ENCODE measurements around the gene ARHGEF4. TPM values are rescaled to one million over a fixed set of nuclear protein-coding genes. Genes with fewer than 3 reads are reported as not detected.

Gene ARHGEF4
- total and polyA plus RNA-seq, 10 of the 15 experiments (the other 5 are each of a cell fraction or from before 2014, with no cell fraction given), result 0.02 to 0.24 (median 0.16) TPM; not detected in 6

GRCh38 chr2:130832296-130832940 lies 4.3 kb upstream of the ARHGEF4 start (continued):
- TF ChIP-seq ASH2L (IDR thresholded peaks at IDR 0.05; ENCODE audit: borderline replicate concordance, low read depth) (no peak), TARDBP (IDR thresholded peaks at IDR 0.05; ENCODE audit: borderline replicate concordance) (no peak), SMAD5 (IDR thresholded peaks at IDR 0.05; ENCODE audit: low read depth) (no peak), ZNF274 (IDR thresholded peaks at IDR 0.05; ENCODE audit: insufficient read depth, insufficient read length) (no peak)
- TF ChIP-seq, protein P1, sequence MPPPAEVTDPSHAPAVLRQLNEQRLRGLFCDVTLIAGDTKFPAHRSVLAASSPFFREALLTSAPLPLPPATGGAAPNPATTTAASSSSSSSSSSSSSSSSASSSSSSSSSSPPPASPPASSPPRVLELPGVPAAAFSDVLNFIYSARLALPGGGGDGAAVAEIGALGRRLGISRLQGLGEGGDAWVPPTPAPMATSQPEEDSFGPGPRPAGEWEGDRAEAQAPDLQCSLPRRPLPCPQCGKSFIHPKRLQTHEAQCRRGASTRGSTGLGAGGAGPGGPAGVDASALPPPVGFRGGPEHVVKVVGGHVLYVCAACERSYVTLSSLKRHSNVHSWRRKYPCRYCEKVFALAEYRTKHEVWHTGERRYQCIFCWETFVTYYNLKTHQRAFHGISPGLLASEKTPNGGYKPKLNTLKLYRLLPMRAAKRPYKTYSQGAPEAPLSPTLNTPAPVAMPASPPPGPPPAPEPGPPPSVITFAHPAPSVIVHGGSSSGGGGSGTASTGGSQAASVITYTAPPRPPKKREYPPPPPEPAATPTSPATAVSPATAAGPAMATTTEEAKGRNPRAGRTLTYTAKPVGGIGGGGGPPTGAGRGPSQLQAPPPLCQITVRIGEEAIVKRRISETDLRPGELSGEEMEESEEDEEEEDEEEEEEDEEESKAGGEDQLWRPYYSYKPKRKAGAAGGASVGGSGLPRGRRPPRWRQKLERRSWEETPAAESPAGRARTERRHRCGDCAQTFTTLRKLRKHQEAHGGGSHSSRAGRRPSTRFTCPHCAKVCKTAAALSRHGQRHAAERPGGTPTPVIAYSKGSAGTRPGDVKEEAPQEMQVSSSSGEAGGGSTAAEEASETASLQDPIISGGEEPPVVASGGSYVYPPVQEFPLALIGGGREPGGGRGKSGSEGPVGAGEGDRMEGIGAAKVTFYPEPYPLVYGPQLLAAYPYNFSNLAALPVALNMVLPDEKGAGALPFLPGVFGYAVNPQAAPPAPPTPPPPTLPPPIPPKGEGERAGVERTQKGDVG (CRISPR knock-in tag; IDR thresholded peaks at IDR 0.05), result no peak

DNA sequence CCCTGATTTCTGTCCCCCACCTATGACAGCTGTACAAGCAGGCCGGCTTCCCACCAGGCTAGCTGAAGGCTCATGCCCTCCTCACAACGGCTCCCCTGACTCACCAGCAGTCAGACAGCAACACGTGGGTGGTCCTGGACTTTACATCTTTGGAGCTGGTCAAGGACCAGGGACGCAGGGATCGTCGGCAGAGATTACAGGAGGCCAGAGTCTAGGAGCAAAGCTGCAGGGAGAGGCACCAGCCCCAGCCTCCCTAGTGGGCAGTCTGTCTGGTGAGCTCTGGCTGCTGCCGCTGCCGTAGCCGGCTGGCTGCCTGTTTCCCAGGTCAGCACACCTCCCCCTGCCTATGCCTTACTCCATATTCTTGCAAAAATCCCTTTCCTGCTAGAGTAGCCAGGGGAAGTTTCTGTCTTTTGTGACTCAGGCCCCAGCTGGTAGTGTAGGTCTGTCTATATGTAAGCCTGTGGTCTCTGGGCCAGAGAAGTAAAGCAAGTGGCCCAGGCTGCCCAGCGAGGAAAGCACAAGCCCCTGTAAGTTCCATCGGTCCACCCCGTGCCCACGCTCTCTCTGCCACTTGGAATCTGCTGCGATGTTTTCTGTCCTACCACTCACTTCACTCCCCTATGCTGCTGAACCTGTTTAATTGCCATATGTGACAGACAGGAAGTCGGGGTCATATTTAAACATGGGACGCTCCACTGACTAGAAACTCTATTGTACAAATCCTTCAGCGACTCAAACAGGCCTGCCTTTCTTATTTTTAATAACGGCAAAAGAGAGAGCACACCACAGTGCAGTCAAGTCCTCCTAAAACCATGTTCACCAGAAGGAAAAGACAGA lies 2.4 kb upstream of the ARHGEF4 start:
- peaks cover 3% of the 10 kb centered on the region in 2 experiments; a peak in 3 of 4 replicates for H3K27me3 ChIP-seq (replicated peaks in 1 of 2; ENCODE audit: control insufficient read depth in 2 of 2, insufficient read depth in 2 of 2, low read length in 1 of 2)
- no peaks in the 10 kb centered on the region for H3K36me3 ChIP-seq (ENCODE audit: control insufficient read depth in 2 of 2, insufficient read depth in 2 of 2, low read length in 1 of 2)
- peak; percentile 19 for ATAC-seq
- H3K9me3 ChIP-seq (replicated peaks; ENCODE audit: control insufficient read depth, insufficient read depth, low read length), result no peaks in the 10 kb centered on the region
- no TSS peak for BruUV-seq (replicated peaks)
- ChIA-PET POLR2A (interaction anchor here (0.7 kb wide), 1 partner anchor 10 kb away, joined by 3 read pairs; no protein-coding TSS in a partner anchor), SMC1A (ENCODE audit: uncharacterized antibody, unreplicated experiment) (interaction anchor here (0.7 kb wide), 1 partner anchor 10 kb away, joined by 3 read pairs; no protein-coding TSS in a partner anchor), RAD21 (ENCODE audit: unreplicated experiment) (interaction anchor here (1.1 to 1.3 kb wide), 2 partner anchors 10 to 39 kb away, joined by 3 read pairs; no protein-coding TSS in a partner anchor), CTCF (interaction anchor here (0.8 kb wide), 1 partner anchor 8 kb away, joined by 3 read pairs; no protein-coding TSS in a partner anchor)
- H3K27ac ChIP-seq (ENCODE audit: control insufficient read depth, insufficient read depth), result no peak overlapping the region
- in situ Hi-C loops (cut with MboI) (no loop called here), intact Hi-C loops (cut with micrococcal nuclease; ENCODE audit: unreplicated experiment) (no loop called here)
- H3K4me2 ChIP-seq (ENCODE audit: control insufficient read depth, insufficient read depth), result no peak overlapping the region
- 49% methylated on average over 18 of the region's 18 CpGs for WGBS (ENCODE audit: insufficient coverage, insufficient replicate concordance, low lambda C conversion rate, missing lambda C conversion rate)
- no peaks in the 10 kb centered on the region for H3K4me1 ChIP-seq (ENCODE audit: control insufficient read depth, insufficient read depth, low read length)
- no peaks in the 10 kb centered on the region for H3K79me2 ChIP-seq (ENCODE audit: control insufficient read depth, insufficient read depth, low read length)
- H3K9ac ChIP-seq (ENCODE audit: control insufficient read depth, insufficient read depth, low read length), result no peak overlapping the region
- H3K4me3 ChIP-seq, result no peak overlapping the region
- no peak for FAIRE-seq
- no peaks in the 10 kb centered on the region for H4K20me1 ChIP-seq (ENCODE audit: control insufficient read depth, insufficient read depth)
- no peak for DNase-seq (ENCODE audit: low read depth, low spot score)
- H2AFZ ChIP-seq (ENCODE audit: control insufficient read depth, low read depth, low read length), result no peak overlapping the region
- TF ChIP-seq SP1 (IDR thresholded peaks at IDR 0.05; ENCODE audit: low read depth, low read length) (no peak), SMC3 (IDR thresholded peaks at IDR 0.05; ENCODE audit: borderline replicate concordance, low read length) (no peak), RELA (IDR thresholded peaks at IDR 0.05; ENCODE audit: borderline replicate concordance, partially characterized antibody) (no peak), CBX3 (IDR thresholded peaks at IDR 0.05; ENCODE audit: borderline replicate concordance, low read depth) (no peak), NR2C1 (IDR thresholded peaks at IDR 0.05) (no peak), SIN3A (IDR thresholded peaks at IDR 0.05; ENCODE audit: low read depth, low read length) (no peak), TAF1 (IDR thresholded peaks at IDR 0.05; ENCODE audit: borderline replicate concordance, low read depth, low read length) (no peak), ZNF24 (IDR thresholded peaks at IDR 0.05) (no peak), ESRRA (IDR thresholded peaks at IDR 0.05; ENCODE audit: low read length) (no peak), EZH2 (IDR thresholded peaks at IDR 0.05; ENCODE audit: borderline replicate concordance, control insufficient read depth, low read depth, low read length) (no peak), ATF3 (IDR thresholded peaks at IDR 0.05; ENCODE audit: borderline replicate concordance, extremely low read depth, low read depth, low read length) (no peak), TARDBP (IDR thresholded peaks at IDR 0.05; ENCODE audit: borderline replicate concordance) (no peak), KLF5 (IDR thresholded peaks at IDR 0.05; ENCODE audit: partially characterized antibody) (no peak), SMARCA5 (IDR thresholded peaks at IDR 0.05) (no peak)
